Right hindlimb (tissue), 1 donor: ENCODE measurements around the gene CABP7.

ENCODE experiments used
- DNase-seq: peaks from one replicate; pipeline ENCODE4 v3.0.0-alpha.2; 2018

Gene CABP7

GRCh38 chr22:29719899-29720645 lies at the start of gene CABP7:
Gene CABP7, plus strand, starts transcription at chr22:29720003. Its CDS starts 422 bp downstream, at chr22:29720425.
- DNase-seq: no peak

GRCh38 chr22:29670626-29671025 lies 49.2 kb upstream of the CABP7 start:
- DNase-seq: no peak

DNA sequence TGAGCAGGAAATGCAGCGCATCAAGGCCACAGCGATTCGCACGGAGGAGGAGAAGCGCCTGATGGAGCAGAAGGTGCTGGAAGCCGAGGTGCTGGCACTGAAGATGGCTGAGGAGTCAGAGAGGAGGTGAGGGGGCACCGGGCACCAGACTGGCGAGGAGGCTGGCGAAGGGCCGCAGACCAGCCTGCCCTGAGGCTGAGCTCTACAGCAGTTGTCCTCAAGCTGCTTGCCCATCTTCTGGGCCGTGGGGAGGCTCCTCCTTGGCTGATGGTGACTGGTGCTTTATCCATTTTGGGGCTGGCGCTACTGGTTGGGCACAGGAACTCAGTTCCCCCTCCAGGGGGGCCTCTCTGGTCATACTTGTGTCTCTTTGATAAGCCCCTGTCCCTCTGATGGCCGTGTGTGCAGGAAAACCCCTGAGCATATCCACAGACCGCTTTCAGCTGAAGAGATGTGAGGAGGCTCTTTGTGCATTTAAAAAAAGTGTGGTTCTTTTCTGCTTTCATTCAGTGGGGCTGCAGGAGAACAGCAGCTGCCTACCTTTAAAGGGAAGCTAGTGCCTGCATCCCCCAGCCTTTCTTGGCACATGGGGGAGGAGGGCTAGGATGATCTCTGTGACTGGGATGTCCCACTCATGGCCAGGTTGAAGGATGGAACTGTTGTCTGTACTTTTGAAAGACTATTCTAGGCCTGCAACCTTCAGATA lies 46.3 kb upstream of the CABP7 start:
- no peak for DNase-seq

DNA sequence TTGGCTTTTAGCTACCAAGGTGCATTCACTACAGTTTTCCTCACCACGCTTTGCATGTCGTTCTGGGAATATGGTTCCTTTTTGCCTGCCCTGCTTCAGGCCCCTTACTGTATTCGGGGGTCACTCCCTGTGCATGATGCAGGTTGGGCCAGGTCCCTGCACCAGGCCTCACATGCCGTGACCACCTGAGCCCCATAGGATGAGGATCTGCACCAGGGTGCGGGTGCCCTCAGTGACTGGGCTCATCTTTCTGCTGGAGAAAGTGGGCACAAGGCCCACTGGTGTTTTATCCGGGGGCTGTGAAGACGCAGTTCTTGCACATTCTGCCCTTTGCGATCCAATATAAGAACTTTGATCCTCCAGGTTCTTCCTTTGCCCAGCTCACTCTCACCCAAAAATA lies 45.7 kb upstream of the CABP7 start:
- no peak for DNase-seq

GRCh38 chr22:29679316-29679715 lies 40.5 kb upstream of the CABP7 start:
- no peak for DNase-seq

- DNase-seq: no peak
Measured at GRCh38 chr22:29683536-29683935, 36.3 kb upstream of the CABP7 start.

- DNase-seq: no peak
Measured at GRCh38 chr22:29684244-29684643, 35.6 kb upstream of the CABP7 start.

DNA sequence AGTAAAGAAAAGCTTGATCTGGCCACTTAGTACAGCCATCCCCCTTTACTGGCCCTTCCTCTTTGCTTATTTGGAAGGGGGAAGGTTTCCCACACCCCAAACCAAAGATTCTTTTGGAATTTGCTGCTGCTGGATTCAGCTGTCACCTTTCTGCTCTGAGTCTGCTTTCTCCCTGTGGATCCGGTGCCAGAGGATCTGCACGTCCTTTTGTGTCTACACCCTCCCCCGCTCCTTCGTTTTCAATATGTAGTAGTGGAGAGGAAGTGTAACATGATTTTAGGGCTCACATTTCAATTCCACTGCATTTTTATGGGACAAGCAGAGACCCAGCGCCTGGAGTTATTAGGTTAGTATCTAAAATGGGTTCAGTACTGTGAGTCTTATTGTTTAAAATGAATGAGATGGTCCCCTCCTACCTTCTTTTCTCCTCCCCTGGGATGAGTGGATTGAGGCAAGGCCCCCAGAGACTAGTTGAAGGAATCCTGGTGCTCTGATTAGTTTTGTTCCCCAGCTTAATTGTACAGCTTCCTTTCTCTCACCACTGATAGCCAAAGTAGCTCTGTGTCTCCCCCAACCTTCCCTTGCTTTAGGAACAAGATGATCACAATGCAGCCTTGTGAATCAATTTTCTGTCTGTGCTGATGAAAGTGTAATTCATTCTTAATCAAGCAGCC lies 30.5 kb upstream of the CABP7 start:
- DNase-seq: no peak

DNA sequence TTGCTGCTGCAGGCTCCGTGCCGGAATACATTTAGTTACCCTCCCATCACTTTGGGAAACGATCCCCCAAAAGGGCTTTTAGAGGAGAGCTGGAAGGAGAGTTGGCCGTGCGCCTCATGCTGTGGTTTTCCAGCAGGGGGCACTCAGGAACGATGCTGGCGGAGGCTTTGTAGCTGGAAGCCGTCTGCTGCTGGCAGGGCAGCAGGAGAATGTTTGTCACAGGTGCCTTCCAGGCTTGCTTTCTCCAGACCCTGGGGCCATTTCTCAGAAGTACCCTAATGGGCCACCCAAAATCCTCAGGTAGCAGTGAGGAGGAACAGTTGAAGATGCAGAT lies 30.0 kb upstream of the CABP7 start:
- DNase-seq: peak; percentile 77

DNA sequence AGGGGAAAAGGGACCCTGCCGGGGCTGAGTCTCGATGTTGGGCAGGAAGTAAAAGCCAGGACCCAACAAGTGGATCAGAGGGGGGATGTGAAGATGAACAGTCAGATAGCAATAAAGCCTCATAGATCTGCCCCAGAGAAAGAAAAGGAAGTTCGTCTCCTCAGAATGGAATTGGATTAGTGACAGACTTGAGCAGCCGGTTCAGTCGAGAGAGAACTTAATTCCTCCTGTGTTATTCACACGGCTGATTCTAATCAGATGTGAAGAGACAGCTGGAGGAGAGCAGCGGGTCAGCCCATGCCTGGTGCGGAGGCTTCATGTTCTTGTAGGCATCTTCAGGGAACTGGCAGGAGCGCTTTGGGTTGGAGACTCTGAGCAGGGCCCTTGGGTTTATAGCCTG lies 29.3 kb upstream of the CABP7 start:
- peak; percentile 59 for DNase-seq

- DNase-seq: no peak
Measured at GRCh38 chr22:29691636-29692326, 28.0 kb upstream of the CABP7 start.

GRCh38 chr22:29692327-29692640 lies 27.5 kb upstream of the CABP7 start:
- no peak for DNase-seq

DNA sequence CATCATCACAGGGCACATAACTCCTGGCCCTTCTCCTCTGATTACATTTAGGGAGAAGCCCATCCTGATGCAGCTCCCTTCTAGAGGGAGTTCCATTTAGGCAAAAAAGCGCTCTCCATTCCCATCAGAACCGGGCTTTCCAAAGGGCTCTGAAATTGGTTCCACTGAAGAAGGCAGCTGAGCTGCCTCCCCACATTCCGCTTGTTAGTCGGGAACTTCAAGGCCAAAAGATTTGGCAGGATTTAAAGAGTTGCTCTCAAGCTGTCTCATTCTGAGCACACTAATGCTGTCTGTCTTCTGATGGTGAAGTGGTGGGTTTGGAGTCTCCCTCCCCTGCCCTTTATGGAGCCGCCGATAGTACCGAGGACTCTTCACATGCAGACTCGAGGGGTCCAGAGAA lies 26.6 kb upstream of the CABP7 start:
- no peak for DNase-seq

DNA sequence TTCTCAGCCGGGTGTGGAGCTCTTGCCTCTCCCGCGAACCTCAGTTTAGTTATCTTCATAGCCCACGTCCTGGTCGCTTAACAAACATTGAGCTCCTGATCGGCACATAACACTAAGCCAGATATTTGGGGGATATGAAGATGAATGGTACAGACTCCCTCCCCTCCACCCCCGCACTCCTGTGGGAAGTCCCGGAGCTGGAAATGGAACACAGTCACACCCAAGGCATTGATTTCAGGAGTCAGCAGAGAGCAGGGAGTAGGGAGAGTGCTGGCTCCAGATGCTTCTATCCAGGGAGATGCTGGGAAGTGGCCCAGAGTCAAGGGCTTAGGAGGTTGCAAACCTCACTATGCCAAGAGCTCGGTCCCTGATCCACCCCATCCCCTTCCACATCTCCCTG lies 26.1 kb upstream of the CABP7 start:
- DNase-seq: no peak

DNA sequence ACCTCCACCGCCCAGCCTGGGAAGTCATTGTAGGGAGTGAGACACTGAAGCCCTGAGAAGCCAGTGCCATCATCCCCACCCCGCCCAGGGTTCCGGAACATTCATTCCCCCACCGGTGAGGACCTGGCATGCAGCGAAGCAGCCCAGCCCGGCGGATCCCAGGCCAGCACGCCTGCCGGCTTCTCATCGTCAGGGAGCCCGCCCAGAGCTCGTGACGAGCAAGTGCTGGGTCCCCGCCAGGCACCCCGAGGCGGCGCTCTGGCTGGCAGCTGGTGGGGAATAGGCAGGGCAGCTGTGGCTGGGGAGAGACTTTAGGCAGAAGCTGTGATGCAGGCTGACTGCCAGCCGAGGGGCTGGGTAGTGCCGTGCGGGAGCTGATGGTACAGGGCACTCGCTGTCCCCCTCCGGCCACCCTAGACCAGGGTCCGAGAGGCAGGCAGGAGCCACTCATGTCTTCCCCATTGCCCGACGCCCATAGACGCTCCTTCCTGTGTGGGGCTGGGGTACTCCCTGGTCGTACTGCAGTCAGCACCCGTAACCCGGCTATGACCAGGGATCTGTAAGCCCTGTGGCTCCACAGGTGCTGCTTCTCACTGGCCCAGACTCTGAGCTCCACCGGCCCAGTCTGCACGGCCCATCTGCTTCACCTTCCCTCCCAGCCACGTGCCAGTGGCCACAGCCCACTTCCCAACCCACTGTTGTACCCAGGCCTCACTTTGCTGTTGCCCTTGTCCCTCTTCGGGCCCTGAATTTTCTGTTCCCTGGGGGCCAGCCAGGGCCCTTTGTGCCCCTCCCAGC lies 24.5 kb upstream of the CABP7 start:
- DNase-seq: peak; percentile 88

GRCh38 chr22:29697853-29698598 lies 21.8 kb upstream of the CABP7 start:
- no peak for DNase-seq

DNA sequence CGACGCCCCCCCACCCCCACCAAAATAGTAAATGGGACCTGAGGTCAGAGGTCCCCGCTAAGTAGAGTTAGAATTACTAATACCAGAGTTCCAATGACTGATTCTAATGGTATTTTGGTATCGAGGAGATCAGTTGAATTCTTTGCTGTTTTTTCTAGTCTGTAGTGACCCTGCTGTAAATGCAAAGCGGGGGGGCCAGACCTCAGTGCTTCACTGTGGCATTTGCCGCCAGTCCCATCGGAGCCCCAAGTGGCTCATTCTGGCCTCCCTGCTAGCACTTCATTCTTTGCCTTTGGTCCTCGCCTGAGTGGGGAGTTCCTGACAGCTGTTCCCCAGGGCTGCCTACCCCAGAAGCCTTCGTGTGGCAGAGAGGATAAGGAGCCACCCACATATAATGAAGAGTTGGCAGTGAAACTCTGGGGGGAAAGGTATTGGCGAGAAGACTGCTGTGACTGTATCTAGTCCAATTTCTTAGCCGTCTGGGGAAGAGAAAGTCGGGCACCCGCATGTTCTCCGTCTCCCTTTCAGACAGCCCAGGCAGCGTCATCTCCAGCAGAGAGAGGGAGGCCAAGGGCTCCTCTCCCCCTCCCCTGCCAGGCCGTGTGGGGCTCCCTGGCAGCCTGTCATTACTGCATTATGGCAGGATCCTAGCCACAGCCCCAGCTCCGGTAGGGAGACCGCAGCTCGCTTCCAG lies 19.4 kb upstream of the CABP7 start:
- no peak for DNase-seq

GRCh38 chr22:29700900-29701154 lies 19.0 kb upstream of the CABP7 start:
- no peak for DNase-seq

GRCh38 chr22:29701155-29701999 lies 18.4 kb upstream of the CABP7 start:
- no peak for DNase-seq

- DNase-seq: no peak
Measured at GRCh38 chr22:29702000-29702930, 17.5 kb upstream of the CABP7 start.
